ENCODE results near the gene ONECUT3. TPM values are rescaled to one million over a fixed set of nuclear protein-coding genes. Genes with fewer than 3 reads are reported as not detected.
"Not testable (repeated sequence)": the region's sequence is repeated elsewhere in the genome, so short reads cannot be mapped to it uniquely, and the experiment has no call there.

The ONECUT3 gene
- total RNA-seq, result not detected in 2 replicates

DNA sequence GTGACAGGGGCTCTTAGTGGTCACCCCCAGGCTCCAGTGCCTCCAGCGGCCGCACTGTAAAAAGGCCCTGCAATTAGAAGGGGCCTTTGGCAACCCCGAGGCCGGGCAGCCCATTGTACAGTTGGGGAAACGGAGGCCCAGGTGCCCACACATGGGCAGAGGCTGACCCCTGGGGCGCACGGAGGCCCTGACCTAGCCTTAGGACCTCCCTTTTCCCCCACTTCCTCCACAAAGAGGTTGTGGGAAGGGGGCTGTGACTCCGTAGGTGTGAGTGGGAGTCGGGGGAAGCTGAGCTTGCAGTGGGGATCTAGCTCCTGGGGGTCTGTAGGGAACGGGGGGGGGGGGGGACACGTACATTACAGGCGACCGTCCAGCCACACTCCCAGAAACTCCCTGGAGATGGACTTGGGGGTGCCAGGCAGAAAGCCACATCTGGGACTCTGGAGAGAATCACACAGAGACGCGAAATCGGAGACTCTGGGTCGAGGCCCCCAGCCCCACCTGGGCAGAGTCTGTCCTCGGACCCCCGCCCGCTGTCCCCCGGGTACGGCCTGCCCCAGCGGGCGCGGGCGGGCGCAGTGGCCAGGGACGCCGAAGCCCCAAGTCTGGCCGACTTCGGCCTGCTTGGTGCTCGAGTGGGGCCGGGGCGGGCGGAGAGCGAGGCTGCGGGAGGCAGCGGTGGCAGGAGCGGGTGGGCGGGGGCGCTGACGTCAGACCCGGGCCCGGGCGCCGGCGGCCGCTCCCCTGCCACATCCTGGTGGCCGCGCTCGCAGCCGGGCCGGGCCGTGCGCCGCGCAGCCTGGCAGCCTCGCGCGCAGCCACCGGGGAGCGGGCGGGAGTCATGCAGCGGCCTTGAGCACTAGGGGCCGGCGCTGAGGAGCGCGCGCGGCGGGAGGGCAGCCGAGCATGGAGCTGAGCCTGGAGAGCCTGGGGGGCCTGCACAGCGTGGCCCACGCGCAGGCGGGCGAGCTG lies at the start of gene ONECUT3:
ONECUT3 (plus strand) TSS at position 750 of the 972 bp plus-strand sequence; CDS start at position 907, 157 bp downstream.
- no peak for DNase-seq (ENCODE audit: low read depth)

GRCh38 chr19:1704339-1704738 lies 49.0 kb upstream of the ONECUT3 start:
- DNase-seq (ENCODE audit: low read depth), result no peak

- DNase-seq (ENCODE audit: low read depth), result no peak
Measured at GRCh38 chr19:1705367-1705766, 47.9 kb upstream of the ONECUT3 start.

GRCh38 chr19:1706646-1707045 lies 46.7 kb upstream of the ONECUT3 start:
- DNase-seq (ENCODE audit: low read depth), result not testable (repeated sequence)

GRCh38 chr19:1707240-1707639 lies 46.1 kb upstream of the ONECUT3 start:
- no peak for DNase-seq (ENCODE audit: low read depth)

GRCh38 chr19:1713170-1713569 lies 40.1 kb upstream of the ONECUT3 start:
- no peak for DNase-seq (ENCODE audit: low read depth)

- no peak for DNase-seq (ENCODE audit: low read depth)
Measured at GRCh38 chr19:1715540-1715939, 37.8 kb upstream of the ONECUT3 start.

- DNase-seq (ENCODE audit: low read depth), result no peak
Measured at GRCh38 chr19:1717200-1717969, 35.9 kb upstream of the ONECUT3 start.

DNA sequence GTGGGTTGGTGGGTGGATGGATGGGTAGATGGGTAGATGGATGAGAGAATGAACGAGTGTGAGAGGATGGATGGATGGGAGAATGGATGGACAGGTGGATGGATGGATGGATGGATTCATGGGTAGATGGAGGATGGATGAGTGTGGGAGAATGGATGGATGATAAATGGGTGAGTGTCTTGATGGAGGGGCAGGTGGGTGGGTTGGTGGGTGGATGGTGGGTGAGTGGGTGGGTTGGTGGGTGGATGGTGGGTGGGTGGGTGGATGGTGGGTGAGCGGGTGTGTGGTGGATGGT lies 35.4 kb upstream of the ONECUT3 start:
- DNase-seq (ENCODE audit: low read depth), result no peak

DNA sequence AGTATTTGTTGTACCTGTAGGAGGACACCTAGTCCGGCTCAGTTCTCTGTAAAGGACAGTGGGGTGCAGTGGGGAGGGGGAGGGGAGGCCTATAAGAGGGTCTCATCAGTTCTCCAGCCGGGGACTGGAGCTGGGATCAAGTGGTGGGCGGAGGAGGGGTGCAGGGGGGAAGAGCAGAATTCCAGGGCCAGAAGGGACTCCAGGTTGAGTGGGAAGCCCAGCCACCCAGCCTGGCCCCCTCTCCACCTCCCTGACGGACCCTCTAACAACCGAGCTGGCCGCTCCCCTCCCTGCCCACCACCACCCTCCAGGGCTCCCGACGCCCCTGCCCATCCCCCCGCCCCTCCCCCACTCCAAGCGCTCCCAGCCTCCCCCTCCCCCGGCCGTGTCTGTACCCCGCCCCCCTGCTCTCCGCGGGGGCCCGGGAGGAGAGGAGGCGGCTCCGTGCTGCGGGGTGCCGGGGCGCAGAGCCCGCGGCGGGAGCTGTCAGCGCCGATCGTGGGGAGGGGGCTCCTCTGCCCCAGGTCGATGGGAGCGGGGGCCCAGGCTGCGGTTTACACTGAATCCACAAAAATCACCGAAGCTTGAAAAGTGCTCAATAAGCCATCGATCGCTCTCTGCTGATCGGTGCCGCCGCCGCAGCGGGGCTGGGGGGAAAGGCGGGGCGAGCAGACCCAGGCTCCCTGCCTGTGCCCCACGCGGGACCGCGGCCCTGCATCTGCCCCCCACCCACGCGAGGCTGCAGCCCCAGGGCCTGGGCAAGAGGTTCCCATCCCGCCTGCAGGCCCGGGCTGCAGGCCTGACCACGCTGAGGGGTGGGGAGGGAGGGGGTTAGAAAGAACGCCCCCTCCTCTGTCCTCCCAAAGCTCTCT lies 34.6 kb upstream of the ONECUT3 start:
- no peak for DNase-seq (ENCODE audit: low read depth)

GRCh38 chr19:1719519-1719918 lies 33.8 kb upstream of the ONECUT3 start:
- no peak for DNase-seq (ENCODE audit: low read depth)

- DNase-seq (ENCODE audit: low read depth), result no peak
Measured at GRCh38 chr19:1720237-1720636, 33.1 kb upstream of the ONECUT3 start.

- DNase-seq (ENCODE audit: low read depth), result no peak
Measured at GRCh38 chr19:1725100-1726064, 27.9 kb upstream of the ONECUT3 start.

GRCh38 chr19:1728816-1729567 lies 24.3 kb upstream of the ONECUT3 start:
- no peak for DNase-seq (ENCODE audit: low read depth)

GRCh38 chr19:1729568-1729925 lies 23.8 kb upstream of the ONECUT3 start:
- DNase-seq (ENCODE audit: low read depth), result no peak

DNA sequence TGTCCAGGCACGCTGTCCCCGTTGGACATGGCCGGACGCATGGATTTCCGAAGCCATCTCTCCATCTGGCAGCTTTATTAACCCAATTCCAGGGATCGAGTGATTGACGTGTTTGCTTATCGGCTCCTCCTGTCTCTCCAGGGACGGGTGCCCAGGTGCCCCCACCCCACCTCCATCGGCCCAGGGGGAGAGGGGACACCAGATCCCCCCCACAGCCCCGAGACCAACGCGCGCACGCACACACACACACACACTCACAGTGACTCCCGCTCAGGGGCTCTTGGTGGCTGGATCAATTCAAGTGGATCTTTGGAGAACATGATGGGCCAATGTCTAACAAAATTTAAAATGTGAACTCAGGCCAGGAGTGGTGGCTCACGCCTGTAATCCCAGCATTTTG lies 23.1 kb upstream of the ONECUT3 start:
- no peak for DNase-seq (ENCODE audit: low read depth)

DNA sequence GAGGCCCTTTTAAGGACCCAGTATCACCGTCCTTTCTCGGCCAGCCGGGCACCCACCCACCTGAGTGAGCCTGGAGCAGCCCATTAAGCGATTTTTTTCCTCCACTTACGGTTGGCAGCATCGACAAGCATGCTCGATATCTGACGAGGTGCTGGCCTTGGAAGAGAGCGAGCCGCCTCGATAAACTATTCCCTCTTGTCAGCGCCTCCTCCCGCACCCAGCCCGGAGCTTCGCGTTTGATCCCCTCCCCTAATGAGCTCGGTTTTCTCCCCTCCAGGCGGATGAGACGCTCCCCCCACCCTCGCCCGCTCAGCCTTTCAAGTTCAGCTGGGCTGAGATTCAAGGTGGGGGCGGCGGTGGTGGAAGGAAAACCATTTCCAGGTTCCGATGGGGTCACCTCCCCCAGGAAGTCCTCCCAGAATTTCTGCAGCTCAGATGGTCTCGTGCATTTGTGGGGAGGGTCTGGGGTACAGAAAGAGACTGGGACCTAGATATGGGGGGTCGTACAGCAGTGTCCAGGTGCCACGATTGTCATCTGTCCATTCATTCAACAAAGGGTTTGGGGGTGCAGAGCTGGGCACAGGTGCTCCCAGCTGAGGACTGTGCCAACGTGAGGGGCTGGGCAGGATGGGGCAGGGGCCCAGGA lies 18.9 kb upstream of the ONECUT3 start:
- DNase-seq (ENCODE audit: low read depth), result no peak

GRCh38 chr19:1736280-1736679 lies 17.0 kb upstream of the ONECUT3 start:
- no peak for DNase-seq (ENCODE audit: low read depth)

GRCh38 chr19:1736927-1737326 lies 16.4 kb upstream of the ONECUT3 start:
- no peak for DNase-seq (ENCODE audit: low read depth)

All from renal cortical epithelial cell (primary cell).